Measurements from ENCODE around the gene DCAKD.
A peak's percentile ranks its signal among the peaks of the same experiment; 100 is the strongest.

Gene DCAKD

GRCh38 chr17:45035848-45036247, 15.6 kb downstream of the DCAKD start:
- no peak for DNase-seq
- in situ Hi-C loops (cut with MboI; ENCODE audit: low pct_unique_long_range_greater_than_20kb, low sequenced_read_pairs), result no loop called here

GRCh38 chr17:45034599-45034998, 16.8 kb downstream of the DCAKD start:
- no peak for DNase-seq
- in situ Hi-C loops (cut with MboI; ENCODE audit: low pct_unique_long_range_greater_than_20kb, low sequenced_read_pairs), result no loop called here

- in situ Hi-C loops (cut with MboI; ENCODE audit: low pct_unique_long_range_greater_than_20kb, low sequenced_read_pairs), result no loop called here
- no peak for DNase-seq
Observed at GRCh38 chr17:45032174-45032541, 19.3 kb downstream of the DCAKD start.

- in situ Hi-C loops (cut with MboI; ENCODE audit: low pct_unique_long_range_greater_than_20kb, low sequenced_read_pairs), result no loop called here
- peak; percentile 45 for DNase-seq
Observed at GRCh38 chr17:45031231-45032173, 19.9 kb downstream of the DCAKD start.

GRCh38 chr17:45030733-45031132, 20.7 kb downstream of the DCAKD start:
- in situ Hi-C loops (cut with MboI; ENCODE audit: low pct_unique_long_range_greater_than_20kb, low sequenced_read_pairs), result no loop called here
- DNase-seq, result no peak

- no peak for DNase-seq
- in situ Hi-C loops (cut with MboI; ENCODE audit: low pct_unique_long_range_greater_than_20kb, low sequenced_read_pairs), result no loop called here
Observed at GRCh38 chr17:45029758-45030423, 21.5 kb downstream of the DCAKD start.

- DNase-seq, result no peak
- in situ Hi-C loops (cut with MboI; ENCODE audit: low pct_unique_long_range_greater_than_20kb, low sequenced_read_pairs), result no loop called here
Observed at GRCh38 chr17:45029096-45029495, 22.3 kb downstream of the DCAKD start.

GRCh38 chr17:45022655-45023339, 28.6 kb downstream of the DCAKD start:
- in situ Hi-C loops (cut with MboI; ENCODE audit: low pct_unique_long_range_greater_than_20kb, low sequenced_read_pairs), result loop anchor here (25.0 kb wide), 1 partner anchor 110 kb away; the partner anchor contains the start of gene GFAP
- DNase-seq, result no peak

GRCh38 chr17:45022288-45022648, 29.2 kb downstream of the DCAKD start:
- in situ Hi-C loops (cut with MboI; ENCODE audit: low pct_unique_long_range_greater_than_20kb, low sequenced_read_pairs), result loop anchor here (25.0 kb wide), 1 partner anchor 110 kb away; the partner anchor contains the start of gene GFAP
- no peak for DNase-seq

GRCh38 chr17:45021607-45022287, 29.7 kb downstream of the DCAKD start:
- DNase-seq, result peak; percentile 55
- in situ Hi-C loops (cut with MboI; ENCODE audit: low pct_unique_long_range_greater_than_20kb, low sequenced_read_pairs), result loop anchor here (25.0 kb wide), 1 partner anchor 109 kb away; the partner anchor contains the start of gene GFAP

- in situ Hi-C loops (cut with MboI; ENCODE audit: low pct_unique_long_range_greater_than_20kb, low sequenced_read_pairs), result loop anchor here (25.0 kb wide), 1 partner anchor 108 kb away; the partner anchor contains the start of gene GFAP
- no peak for DNase-seq
Observed at GRCh38 chr17:45020354-45021138, 30.9 kb downstream of the DCAKD start.

- in situ Hi-C loops (cut with MboI; ENCODE audit: low pct_unique_long_range_greater_than_20kb, low sequenced_read_pairs), result loop anchor here (25.0 kb wide), 1 partner anchor 107 kb away; the partner anchor contains the start of gene GFAP
- peak; percentile 43 for DNase-seq
Observed at GRCh38 chr17:45018848-45019711, 32.4 kb downstream of the DCAKD start.

GRCh38 chr17:45018514-45018847, 33.0 kb downstream of the DCAKD start:
- in situ Hi-C loops (cut with MboI; ENCODE audit: low pct_unique_long_range_greater_than_20kb, low sequenced_read_pairs), result loop anchor here (25.0 kb wide), 1 partner anchor 106 kb away; the partner anchor contains the start of gene GFAP
- no peak for DNase-seq

- in situ Hi-C loops (cut with MboI; ENCODE audit: low pct_unique_long_range_greater_than_20kb, low sequenced_read_pairs), result loop anchor here (25.0 kb wide), 1 partner anchor 105 kb away; the partner anchor contains the start of gene GFAP
- peak; percentile 48 for DNase-seq
Observed at GRCh38 chr17:45016823-45017222, 34.6 kb downstream of the DCAKD start.

- no peak for DNase-seq
- in situ Hi-C loops (cut with MboI; ENCODE audit: low pct_unique_long_range_greater_than_20kb, low sequenced_read_pairs), result loop anchor here (25.0 kb wide), 1 partner anchor 104 kb away; the partner anchor contains the start of gene GFAP
Observed at GRCh38 chr17:45016237-45016636, 35.2 kb downstream of the DCAKD start.

GRCh38 chr17:45013021-45013997, 38.1 kb downstream of the DCAKD start:
- in situ Hi-C loops (cut with MboI; ENCODE audit: low pct_unique_long_range_greater_than_20kb, low sequenced_read_pairs), result loop anchor here (25.0 kb wide), 1 partner anchor 101 kb away; the partner anchor contains the start of gene GFAP
- no peak for DNase-seq

Data from KBM-7 (cell line).